NCI-H748 (cell line): ENCODE measurements around the gene PRKD2.
"Not testable (repeated sequence)": the region's sequence is repeated elsewhere in the genome, so short reads cannot be mapped to it uniquely, and the experiment has no call there.

ENCODE experiments used
- DNase-seq: peaks from one replicate; lab custom pipeline; 2025; ENCODE audit not compliant: unreplicated experiment; lab: John Stamatoyannopoulos, UW

The PRKD2 gene

GRCh38 chr19:46717034-46717715, at the start of gene PRKD2:
PRKD2 (minus strand) TSS chr19:46717114; CDS start chr19:46716370, 744 bp downstream.
- peak; percentile 85 for DNase-seq

- peak; percentile 45 for DNase-seq
Observed at GRCh38 chr19:46764817-46765291, 47.9 kb upstream of the PRKD2 start.

DNA sequence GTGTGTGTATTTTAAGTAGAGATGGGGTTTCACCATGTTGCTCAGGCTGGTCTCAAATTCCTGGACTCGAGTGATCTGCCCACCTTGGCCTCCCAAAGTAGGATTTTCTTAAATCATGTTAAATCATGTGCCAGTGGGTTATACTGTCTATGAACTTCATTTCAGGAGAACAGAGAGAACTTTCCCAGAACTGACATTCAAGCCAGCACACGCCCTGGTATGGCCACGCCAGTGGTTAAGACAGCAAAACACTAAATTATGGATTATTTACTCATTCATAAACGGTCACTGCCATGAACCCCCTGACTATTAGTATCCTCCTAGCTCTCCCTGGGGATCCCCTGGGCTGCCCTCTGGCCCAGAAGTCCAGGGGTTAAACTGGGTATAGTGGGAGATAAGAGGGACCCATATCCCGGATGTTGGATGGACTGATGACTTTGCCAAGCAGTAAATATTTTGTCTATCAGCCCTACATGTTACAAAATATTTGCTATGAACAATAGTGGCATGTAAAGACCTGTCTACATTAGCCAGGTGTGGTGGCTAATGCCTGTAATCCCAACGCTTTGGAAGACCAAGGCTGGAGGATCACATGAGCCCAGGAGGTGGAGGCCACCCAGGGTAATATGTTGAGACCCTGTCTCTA, 45.5 kb upstream of the PRKD2 start:
- peak; percentile 59 for DNase-seq

DNA sequence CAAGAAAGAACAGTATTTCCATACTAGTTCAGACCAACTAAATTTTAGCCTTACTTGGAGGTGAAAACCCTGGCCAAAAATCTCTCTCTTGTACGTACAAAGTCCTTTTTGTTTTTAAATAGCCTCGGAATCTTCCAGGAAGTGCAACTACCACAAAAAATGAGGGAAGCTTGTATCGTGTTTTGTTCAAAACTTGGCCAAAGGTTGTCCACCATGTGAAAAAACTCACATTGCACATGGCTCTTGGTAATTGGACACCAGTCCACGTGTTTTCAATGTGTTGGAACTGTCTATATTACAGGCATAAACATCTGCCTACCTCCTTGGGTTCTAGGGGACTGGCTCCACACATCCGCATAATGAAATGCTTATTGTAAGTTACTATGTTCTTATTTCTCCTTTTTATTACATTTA, 44.5 kb upstream of the PRKD2 start:
- no peak for DNase-seq

- DNase-seq: not testable (repeated sequence)
Observed at GRCh38 chr19:46760897-46761296, 44.0 kb upstream of the PRKD2 start.

DNA sequence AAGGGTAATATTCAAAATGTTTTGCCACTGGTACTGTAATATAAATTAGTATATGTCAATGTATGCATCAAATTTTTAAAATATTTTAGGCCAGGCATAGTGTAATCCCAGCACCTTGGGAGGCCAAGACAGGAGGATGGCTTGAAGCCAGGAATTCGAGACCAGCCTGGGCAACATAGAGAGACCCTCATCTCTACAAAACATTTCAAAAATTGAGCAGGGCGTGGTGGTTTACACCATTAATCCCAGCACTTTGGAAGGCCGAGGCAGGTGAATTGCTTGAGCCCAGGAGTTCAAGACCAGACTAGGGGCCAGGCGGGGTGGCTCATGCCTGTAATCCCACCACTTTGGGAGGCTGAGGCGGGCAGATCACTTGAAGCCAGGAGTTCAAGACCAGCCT, 43.4 kb upstream of the PRKD2 start:
- DNase-seq: no peak

DNA sequence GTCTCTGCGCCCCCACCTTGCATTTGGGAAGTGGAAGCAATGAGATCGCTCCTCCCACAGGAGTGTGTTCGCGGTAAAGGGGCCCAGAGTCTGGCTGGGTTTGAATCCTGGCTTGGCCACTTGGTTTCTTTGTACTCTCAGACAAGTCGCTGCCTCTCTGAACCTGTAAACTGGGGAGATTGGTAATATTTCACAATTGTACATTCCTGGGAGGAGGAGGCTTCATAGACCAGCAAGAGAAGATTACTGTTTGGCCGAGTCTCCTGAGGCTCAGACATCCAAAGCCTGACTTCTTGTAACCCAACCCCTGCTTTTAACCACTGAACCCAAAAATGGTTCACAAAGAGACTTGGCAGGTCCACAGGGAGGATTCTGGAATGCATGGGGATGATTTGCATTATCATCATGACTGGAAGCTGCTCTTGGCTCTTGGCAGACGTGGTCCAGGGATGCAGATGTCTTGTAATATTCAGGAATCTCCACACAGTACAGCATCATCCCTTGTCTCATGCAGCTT, 43.0 kb upstream of the PRKD2 start:
- no peak for DNase-seq

GRCh38 chr19:46759206-46759605, 42.3 kb upstream of the PRKD2 start:
- DNase-seq: no peak

DNA sequence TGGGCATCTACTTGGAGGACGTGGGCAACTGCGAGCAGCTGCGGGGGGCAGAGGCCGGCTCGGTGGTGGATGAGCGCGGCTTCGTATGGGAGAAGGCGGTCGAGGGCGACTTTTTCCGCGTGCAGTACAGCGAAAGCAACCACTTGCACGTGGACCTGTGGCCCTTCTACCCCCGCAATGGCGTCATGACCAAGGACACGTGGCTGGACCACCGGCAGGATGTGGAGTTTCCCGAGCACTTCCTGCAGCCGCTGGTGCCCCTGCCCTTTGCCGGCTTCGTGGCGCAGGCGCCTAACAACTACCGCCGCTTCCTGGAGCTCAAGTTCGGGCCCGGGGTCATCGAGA, 39.6 kb upstream of the PRKD2 start:
- DNase-seq: no peak

GRCh38 chr19:46755853-46756543, 39.1 kb upstream of the PRKD2 start:
- DNase-seq: no peak

DNA sequence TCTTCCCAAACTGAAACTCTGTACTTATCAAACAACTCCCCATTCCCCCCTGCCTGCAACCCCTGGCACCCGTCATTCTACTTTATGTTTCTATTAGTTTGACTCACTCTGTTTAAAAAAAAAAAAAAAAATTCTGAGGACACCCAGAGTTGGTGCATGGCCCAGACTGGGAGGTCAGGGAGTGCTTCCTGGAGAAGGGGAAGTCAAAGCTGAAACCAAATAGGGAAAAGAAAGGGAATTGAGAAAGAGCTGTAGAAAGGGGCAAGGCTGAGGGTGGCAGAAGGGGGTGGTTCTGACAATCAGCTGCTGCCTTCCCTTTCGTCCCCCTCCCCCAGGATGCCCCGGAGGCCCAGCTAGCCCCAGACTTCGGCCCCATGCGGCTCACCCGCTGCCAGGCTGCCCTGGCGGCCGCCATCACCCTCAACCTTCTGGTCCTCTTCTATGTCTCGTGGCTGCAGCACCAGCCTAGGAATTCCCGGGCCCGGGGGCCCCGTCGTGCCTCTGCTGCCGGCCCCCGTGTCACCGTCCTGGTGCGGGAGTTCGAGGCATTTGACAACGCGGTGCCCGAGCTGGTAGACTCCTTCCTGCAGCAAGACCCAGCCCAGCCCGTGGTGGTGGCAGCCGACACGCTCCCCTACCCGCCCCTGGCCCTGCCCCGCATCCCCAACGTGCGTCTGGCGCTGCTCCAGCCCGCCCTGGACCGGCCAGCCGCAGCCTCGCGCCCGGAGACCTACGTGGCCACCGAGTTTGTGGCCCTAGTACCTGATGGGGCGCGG, 38.4 kb upstream of the PRKD2 start:
- DNase-seq: no peak

DNA sequence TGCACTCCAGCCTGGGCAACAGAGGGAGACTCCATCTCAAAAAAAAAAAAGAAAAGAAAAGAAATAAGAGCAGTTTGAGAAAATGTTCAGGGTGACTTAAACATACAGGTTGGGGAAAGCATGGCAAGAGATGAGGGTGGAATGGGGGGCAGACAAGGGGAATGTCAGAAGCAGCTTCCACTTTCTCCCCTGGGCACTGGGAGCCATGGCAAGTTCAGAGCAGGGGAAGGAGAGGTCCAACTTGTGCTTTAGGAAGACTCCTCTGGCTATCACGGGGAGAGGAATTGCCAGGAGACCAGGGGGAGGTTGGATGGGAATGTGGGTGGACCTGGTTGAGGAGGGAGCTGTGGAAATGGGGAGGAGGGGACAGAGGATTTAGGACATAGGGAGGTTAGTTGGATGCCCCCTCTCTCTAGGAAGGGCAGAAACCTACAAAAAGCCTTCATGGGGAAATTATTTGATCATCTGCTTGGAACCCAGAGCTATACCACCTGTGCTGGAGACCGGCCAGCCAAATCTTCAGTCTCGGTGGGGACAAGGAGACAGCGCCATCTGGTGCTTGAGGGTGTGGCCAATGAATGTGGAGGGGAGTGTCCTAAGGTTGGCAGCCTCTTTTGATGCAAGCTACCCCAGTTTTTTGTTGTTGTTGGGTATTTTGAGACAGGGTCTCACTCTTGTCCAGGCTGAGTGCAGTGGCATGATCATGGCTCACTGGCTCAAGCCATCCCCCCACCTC, 36.7 kb upstream of the PRKD2 start:
- peak; percentile 76 for DNase-seq

- peak; percentile 63 for DNase-seq
Observed at GRCh38 chr19:46748325-46749109, 31.6 kb upstream of the PRKD2 start.

GRCh38 chr19:46746281-46747057, 29.6 kb upstream of the PRKD2 start, which contains the start of gene STRN4:
STRN4 (minus strand) TSS chr19:46746450; CDS start chr19:46746430, 20 bp downstream.
- peak; percentile 96 for DNase-seq

- DNase-seq: peak; percentile 47
Observed at GRCh38 chr19:46745521-46746280, 28.8 kb upstream of the PRKD2 start, which contains the start of gene FKRP. FKRP (plus strand) TSS chr19:46746057; CDS start chr19:46755451, 9,394 bp downstream.

GRCh38 chr19:46745030-46745429, 28.1 kb upstream of the PRKD2 start:
- no peak for DNase-seq

GRCh38 chr19:46744005-46744691, 27.2 kb upstream of the PRKD2 start:
- no peak for DNase-seq
